Activated T-cell treated with anti-CD3 and anti-CD28 coated beads, Interleukin-2, amount 50 U/mL, for 4 hours (primary cell): ENCODE results near the gene HERPUD1. TPM values are rescaled to one million over a fixed set of nuclear protein-coding genes. Genes with fewer than 3 reads are reported as not detected.

Source experiments
- ATAC-seq, 2 donors: fragments of 200-7000 bp; cut with Tn5 transposase; one replicate each; pipeline ENCODE4 v1.10.0; 2021
- DNase-seq: peaks from one replicate; pipeline ENCODE4 v3.0.0-alpha.2; 2020
- H3K27me3 Mint-ChIP-seq: one replicate; pipeline ENCODE4 v1.8.0; 2021; ENCODE audit warnings: low read depth, mixed read lengths
- H3K36me3 Mint-ChIP-seq: one replicate; pipeline ENCODE4 v1.8.0; 2022; ENCODE audit warnings: mixed read lengths; ENCODE audit not compliant: insufficient read depth
- H3K4me1 Mint-ChIP-seq: one replicate; pipeline ENCODE4 v1.8.0; 2021; ENCODE audit warnings: low read depth, mixed read lengths
- H3K4me3 Mint-ChIP-seq: one replicate; pipeline ENCODE4 v1.8.0; 2021; ENCODE audit warnings: mild to moderate bottlenecking, moderate library complexity, mixed read lengths
- H3K9me3 Mint-ChIP-seq: one replicate; pipeline ENCODE4 v1.8.0; 2021; ENCODE audit warnings: mixed read lengths
- total RNA-seq, 3 donors: library from RNA; stranded (reverse); gene quantifications; one replicate each; pipeline ENCODE4 v1.2.1, GENCODE V29; 2021

The HERPUD1 gene
- total RNA-seq, 3 donors from 2014 or later, result 161 to 228 (median 170) TPM

GRCh38 chr16:56950455-56950854, 18.5 kb downstream of the HERPUD1 start:
- no peaks in the 10 kb centered on the region for H3K9me3 Mint-ChIP-seq
- H3K4me1 Mint-ChIP-seq, result peaks cover 18% of the 10 kb centered on the region
- no peaks in the 10 kb centered on the region for H3K27me3 Mint-ChIP-seq
- DNase-seq (no peak), ATAC-seq (no peak)
- peaks cover 9% of the 10 kb centered on the region for H3K36me3 Mint-ChIP-seq
- H3K4me3 Mint-ChIP-seq, result no peak overlapping the region

- Mint-ChIP-seq H3K27me3 (no peaks in the 10 kb centered on the region), H3K4me1 (peaks cover 18% of the 10 kb centered on the region), H3K4me3 (no peak overlapping the region), H3K9me3 (no peaks in the 10 kb centered on the region), H3K36me3 (peaks cover 9% of the 10 kb centered on the region)
- peak; percentile 46 for DNase-seq
- ATAC-seq, result peak; percentile 91 to 92
These were observed 19.2 kb downstream of the HERPUD1 start for GRCh38 chr16:56950881-56951771.

- Mint-ChIP-seq H3K36me3 (peaks cover 4% of the 10 kb centered on the region), H3K9me3 (no peaks in the 10 kb centered on the region), H3K27me3 (no peaks in the 10 kb centered on the region), H3K4me3 (no peak overlapping the region), H3K4me1 (peaks cover 13% of the 10 kb centered on the region)
- no peak for DNase-seq
- ATAC-seq, result no peak
These were observed 21.1 kb downstream of the HERPUD1 start for GRCh38 chr16:56953006-56953405.

GRCh38 chr16:56956076-56956475, 24.1 kb downstream of the HERPUD1 start:
- peaks cover 4% of the 10 kb centered on the region for H3K4me1 Mint-ChIP-seq

GRCh38 chr16:56956756-56957155, 24.8 kb downstream of the HERPUD1 start:
- Mint-ChIP-seq H3K9me3 (no peaks in the 10 kb centered on the region), H3K36me3 (no peaks in the 10 kb centered on the region), H3K4me1 (no peaks in the 10 kb centered on the region), H3K4me3 (no peak overlapping the region), H3K27me3 (no peaks in the 10 kb centered on the region)
- DNase-seq (no peak), ATAC-seq (peak; percentile 25 to 46)

More at GRCh38 chr16:56956076-56956475, 24.1 kb downstream of the HERPUD1 start:
- Mint-ChIP-seq H3K27me3 (no peaks in the 10 kb centered on the region), H3K4me3 (no peak overlapping the region), H3K36me3 (no peaks in the 10 kb centered on the region), H3K9me3 (no peaks in the 10 kb centered on the region)
- DNase-seq (no peak), ATAC-seq (no peak)

DNA sequence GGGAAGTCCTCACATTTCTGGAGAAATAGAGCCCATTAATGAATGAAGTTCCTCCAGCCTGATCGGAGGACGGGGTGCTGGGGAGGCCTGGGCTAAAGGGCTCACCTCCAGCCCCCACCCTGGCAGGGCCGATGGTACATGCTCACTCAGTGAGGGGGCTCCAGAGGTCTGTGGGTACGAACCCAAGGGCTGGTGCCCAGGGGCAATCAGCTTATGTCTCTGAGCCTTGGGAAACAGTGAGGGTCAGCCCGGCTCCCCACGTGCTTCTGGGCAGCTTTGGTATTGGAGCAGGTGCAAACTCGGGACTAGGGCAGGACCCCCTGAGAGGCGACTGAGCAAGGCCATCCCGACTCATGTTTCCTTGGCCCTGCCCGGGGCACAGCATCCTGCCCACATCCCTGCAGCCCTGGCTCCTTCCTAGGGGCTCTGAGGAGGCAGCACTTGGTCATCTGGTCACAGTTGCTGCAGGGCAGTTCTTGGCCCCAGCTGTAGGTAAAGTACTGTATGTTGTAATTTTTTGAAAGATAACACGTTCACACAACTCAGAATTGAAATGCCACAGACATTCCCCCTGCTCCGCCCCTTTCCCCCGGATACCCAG, 28.8 kb downstream of the HERPUD1 start:
- DNase-seq (no peak), ATAC-seq (no peak)
- no peaks in the 10 kb centered on the region for H3K9me3 Mint-ChIP-seq
- H3K4me3 Mint-ChIP-seq, result no peak overlapping the region
- H3K4me1 Mint-ChIP-seq, result peaks cover 14% of the 10 kb centered on the region
- no peaks in the 10 kb centered on the region for H3K27me3 Mint-ChIP-seq
- no peaks in the 10 kb centered on the region for H3K36me3 Mint-ChIP-seq

DNA sequence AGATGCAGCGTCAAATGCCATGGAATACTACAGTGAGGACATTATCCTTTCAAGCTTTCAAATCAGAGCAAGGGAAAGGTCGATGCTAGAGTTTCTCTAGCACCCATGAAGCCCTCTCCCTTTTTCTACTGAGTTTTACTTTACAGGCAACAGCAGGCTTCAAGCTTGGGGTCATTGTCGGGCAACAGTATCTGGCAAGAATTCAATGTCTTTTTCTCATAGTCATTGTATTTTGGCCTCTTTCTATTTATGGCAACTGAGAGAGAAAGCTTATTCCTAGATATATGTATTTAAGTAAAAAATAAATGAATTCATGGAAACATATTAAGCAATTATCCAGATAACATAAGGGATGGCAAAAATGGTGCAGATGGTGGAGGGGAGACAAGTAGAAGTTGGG, 29.4 kb downstream of the HERPUD1 start:
- H3K27me3 Mint-ChIP-seq, result no peaks in the 10 kb centered on the region
- H3K4me3 Mint-ChIP-seq, result no peak overlapping the region
- H3K4me1 Mint-ChIP-seq, result peaks cover 19% of the 10 kb centered on the region
- no peaks in the 10 kb centered on the region for H3K36me3 Mint-ChIP-seq
- DNase-seq, result no peak
- no peak for ATAC-seq
- no peaks in the 10 kb centered on the region for H3K9me3 Mint-ChIP-seq

DNA sequence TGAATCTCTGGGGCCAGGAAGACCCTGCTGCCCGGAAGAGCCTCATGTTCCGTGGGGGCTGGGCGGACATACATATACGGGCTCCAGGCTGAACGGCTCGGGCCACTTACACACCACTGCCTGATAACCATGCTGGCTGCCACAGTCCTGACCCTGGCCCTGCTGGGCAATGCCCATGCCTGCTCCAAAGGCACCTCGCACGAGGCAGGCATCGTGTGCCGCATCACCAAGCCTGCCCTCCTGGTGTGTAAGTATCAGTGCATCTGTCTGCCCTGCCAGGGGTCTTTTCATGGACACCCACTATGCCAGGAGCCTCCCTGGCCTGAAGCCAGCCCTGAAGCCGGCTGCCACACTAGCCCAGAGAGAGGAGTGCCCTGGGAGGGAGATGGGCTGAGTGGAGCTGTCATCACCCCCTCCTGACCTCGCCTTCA, 29.9 kb downstream of the HERPUD1 start, which contains the start of gene CETP:
TSS of gene CETP (plus strand) at position 100 of the 431 bp plus-strand sequence. CDS start at position 130, 30 bp downstream.
- H3K9me3 Mint-ChIP-seq, result no peaks in the 10 kb centered on the region
- H3K4me1 Mint-ChIP-seq, result peaks cover 19% of the 10 kb centered on the region
- H3K27me3 Mint-ChIP-seq, result no peaks in the 10 kb centered on the region
- no peaks in the 10 kb centered on the region for H3K36me3 Mint-ChIP-seq
- no peak for DNase-seq
- ATAC-seq, result no peak
- no peak within 1 kb of the TSS for H3K4me3 Mint-ChIP-seq

GRCh38 chr16:56964243-56965148, 32.6 kb downstream of the HERPUD1 start:
- no peaks in the 10 kb centered on the region for H3K9me3 Mint-ChIP-seq
- peaks cover 19% of the 10 kb centered on the region for H3K4me1 Mint-ChIP-seq
- DNase-seq, result peak; percentile 97
- H3K4me3 Mint-ChIP-seq, result no peak overlapping the region
- peak; percentile 91 to 92 for ATAC-seq
- no peaks in the 10 kb centered on the region for H3K36me3 Mint-ChIP-seq
- H3K27me3 Mint-ChIP-seq, result no peaks in the 10 kb centered on the region

DNA sequence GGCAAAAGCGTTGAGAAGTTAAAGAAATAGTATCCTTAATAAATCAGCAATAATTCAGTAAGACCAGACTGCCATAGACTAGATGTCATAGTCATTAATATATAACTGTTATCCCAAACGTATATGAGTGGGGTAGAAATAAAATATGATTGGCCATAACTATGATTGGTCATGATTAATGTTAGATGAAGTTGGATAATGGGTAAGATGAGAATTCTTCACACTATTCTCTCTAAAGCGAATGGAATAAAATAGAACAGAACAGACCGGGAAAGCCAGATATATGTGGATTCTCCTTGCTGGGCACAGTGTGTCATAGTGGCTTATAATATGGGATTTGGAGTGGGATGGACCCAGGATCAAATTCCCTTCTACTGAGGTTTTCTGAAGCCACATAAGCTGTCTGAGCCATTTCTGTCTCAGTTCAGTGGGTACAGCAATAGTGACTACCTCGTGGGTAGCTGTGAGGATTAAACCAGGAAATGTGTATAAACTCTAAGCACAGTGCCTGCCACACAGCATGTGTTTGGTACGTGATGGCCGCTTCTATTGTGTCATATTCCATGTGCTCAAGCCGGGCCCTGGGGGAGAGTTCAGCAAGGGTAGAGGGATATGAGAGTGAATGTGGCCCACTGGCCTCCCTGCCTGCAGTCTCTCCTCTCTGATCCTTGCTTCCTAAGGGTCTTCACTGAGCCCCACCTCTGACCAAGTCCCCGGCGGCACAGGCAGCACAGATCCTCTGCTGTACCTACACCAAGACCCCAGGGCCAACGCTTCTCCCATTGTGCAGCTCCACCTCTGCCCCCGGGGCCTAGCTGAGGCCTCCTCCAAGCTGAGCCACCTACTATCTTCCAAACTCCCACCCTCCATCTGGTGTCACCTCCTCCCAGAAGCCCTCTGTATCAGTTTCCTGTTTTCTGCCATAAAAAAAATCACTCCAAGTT, 33.5 kb downstream of the HERPUD1 start:
- no peaks in the 10 kb centered on the region for H3K36me3 Mint-ChIP-seq
- no peaks in the 10 kb centered on the region for H3K27me3 Mint-ChIP-seq
- DNase-seq, result no peak
- H3K4me3 Mint-ChIP-seq, result no peak overlapping the region
- H3K9me3 Mint-ChIP-seq, result no peaks in the 10 kb centered on the region
- H3K4me1 Mint-ChIP-seq, result peaks cover 19% of the 10 kb centered on the region
- ATAC-seq, result peak; percentile 20 to 36

GRCh38 chr16:56966093-56966475, 34.1 kb downstream of the HERPUD1 start:
- no peaks in the 10 kb centered on the region for H3K9me3 Mint-ChIP-seq
- ATAC-seq (no peak), DNase-seq (no peak)
- no peaks in the 10 kb centered on the region for H3K27me3 Mint-ChIP-seq
- H3K4me1 Mint-ChIP-seq, result peaks cover 20% of the 10 kb centered on the region
- H3K36me3 Mint-ChIP-seq, result no peaks in the 10 kb centered on the region
- no peak overlapping the region for H3K4me3 Mint-ChIP-seq

DNA sequence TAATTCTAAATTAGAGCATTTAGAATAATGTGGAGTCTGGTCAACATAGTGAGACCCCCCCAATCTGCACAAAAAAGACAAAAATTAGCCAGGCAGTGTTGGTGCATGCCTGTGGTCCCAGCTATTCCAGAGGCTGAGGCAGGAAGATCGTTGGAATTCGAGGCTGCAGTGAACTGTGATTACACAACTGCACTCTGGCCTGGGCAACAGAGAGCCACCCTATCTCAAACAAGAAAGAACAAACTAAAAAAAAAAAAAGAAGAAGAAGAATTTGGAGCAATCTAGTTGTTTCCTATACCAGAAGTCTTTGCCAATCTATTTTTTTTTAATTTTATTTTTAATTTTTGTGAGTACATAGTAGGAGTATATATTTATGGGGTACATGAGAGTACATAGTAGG, 35.8 kb downstream of the HERPUD1 start:
- H3K4me1 Mint-ChIP-seq, result peaks cover 27% of the 10 kb centered on the region
- ATAC-seq, result no peak
- H3K4me3 Mint-ChIP-seq, result no peak overlapping the region
- H3K27me3 Mint-ChIP-seq, result no peaks in the 10 kb centered on the region
- H3K36me3 Mint-ChIP-seq, result no peaks in the 10 kb centered on the region
- no peaks in the 10 kb centered on the region for H3K9me3 Mint-ChIP-seq
- DNase-seq, result no peak

DNA sequence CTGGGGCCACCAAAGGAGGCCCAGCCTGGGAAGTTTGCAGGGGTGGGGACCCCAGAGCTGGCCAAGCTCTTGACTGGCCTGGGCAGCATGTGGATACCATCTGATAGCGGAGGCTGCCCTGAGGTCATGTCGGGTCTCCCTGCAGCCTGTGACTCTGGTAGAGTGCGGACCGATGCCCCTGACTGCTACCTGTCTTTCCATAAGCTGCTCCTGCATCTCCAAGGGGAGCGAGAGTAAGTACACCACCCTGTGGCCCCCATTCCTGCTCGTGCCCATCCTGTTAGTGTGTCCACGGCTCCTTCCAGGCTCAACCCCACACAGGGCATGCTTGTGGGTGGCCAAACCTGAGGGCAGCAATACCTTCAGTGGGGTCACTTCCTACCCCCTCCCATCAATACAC, 37.8 kb downstream of the HERPUD1 start:
- no peak overlapping the region for H3K4me3 Mint-ChIP-seq
- no peaks in the 10 kb centered on the region for H3K36me3 Mint-ChIP-seq
- DNase-seq (no peak), ATAC-seq (no peak)
- H3K27me3 Mint-ChIP-seq, result no peaks in the 10 kb centered on the region
- H3K9me3 Mint-ChIP-seq, result no peaks in the 10 kb centered on the region
- peaks cover 39% of the 10 kb centered on the region for H3K4me1 Mint-ChIP-seq
